HCT116 (cell line): ENCODE measurements around the gene ASCL2. TPM values are rescaled to one million over a fixed set of nuclear protein-coding genes. Genes with fewer than 3 reads are reported as not detected.

Experiments
- ATAC-seq: fragments of 200-7000 bp; cut with Tn5 transposase; 2 replicates; pipeline ENCODE4 v1.9.1; 2020; ENCODE audit warnings: mild to moderate bottlenecking, moderate library complexity
- BruUV-seq: library from RNA; stranded (reverse); fragments of 400-500 nt; replicated peaks from 2 replicates; lab custom pipeline; 2021; lab: Mats Ljungman, UMichigan
- CTCF ChIA-PET: fragments of 300-600 bp; sonication (Branson Sonifier 250); formaldehyde crosslinking; loops from one replicate; lab custom pipeline; 2021; ENCODE audit warnings: antibody characterized with exemption; lab: Charles Lee
- POLR2A ChIA-PET: fragments of 300-600, 350-600 bp; sonication (Branson Sonifier 250); formaldehyde crosslinking; loops from one replicate; lab custom pipeline; 2021; ENCODE audit warnings: antibody characterized with exemption; lab: Charles Lee
- RAD21 ChIA-PET, 2 experiments: fragments of 300-600 bp; sonication (Branson Sonifier 250); formaldehyde crosslinking; loops; one replicate each; lab custom pipeline; 2023; ENCODE audit warnings: low total read pairs in 2 of 2; ENCODE audit not compliant: uncharacterized antibody in 2 of 2, unreplicated experiment in 2 of 2, low non-redundant PET in 1 of 2; lab: Charles Lee
- DNase-seq: peaks from one replicate; pipeline ENCODE4 v3.0.0-alpha.2; 2010; ENCODE audit warnings: low read depth, low spot score
- H2AFZ ChIP-seq: fragments of 200-600 bp; shearing (Covaris generic), sonication (generic); 2 replicates; pipeline ENCODE4 v1.6.1; 2017; ENCODE audit warnings: low read depth, mixed run types, mixed read lengths, antibody characterized with exemption, low read length; ENCODE audit not compliant: poor library complexity, severe bottlenecking
- H3K27ac ChIP-seq: 2 replicates; pipeline ENCODE4 v1.5.1; 2012; ENCODE audit warnings: low read depth, low read length
- H3K27me3 ChIP-seq: fragments of 200-600 bp; sonication (generic); 2 replicates; pipeline ENCODE4 v1.6.1; 2016; ENCODE audit warnings: mixed run types, low read length, mixed read lengths; ENCODE audit not compliant: insufficient read depth
- H3K36me3 ChIP-seq, 2 experiments: fragments of 200-500 bp in 1 of 2; fragments of 200-600 bp in 1 of 2; sonication (Bioruptor generic) in 1 of 2; sonication (generic) in 1 of 2; 2 replicates each; pipeline versions ENCODE4 v1.5.1 to v1.6.1; 2014 to 2016; ENCODE audit warnings: low read length in 2 of 2, inconsistent platforms in 1 of 2, mixed read lengths in 1 of 2, mixed run types in 1 of 2; ENCODE audit not compliant: insufficient read depth in 2 of 2, control insufficient read depth in 1 of 2
- H3K4me1 ChIP-seq, 2 experiments: fragments of 200-600 bp in 1 of 2; sonication (generic) in 1 of 2; 2 replicates each; pipeline versions ENCODE4 v1.5.1 to v1.6.1; 2012 to 2017; ENCODE audit warnings: low read length in 2 of 2, inconsistent platforms in 1 of 2, mild to moderate bottlenecking in 1 of 2, mixed read lengths in 1 of 2, mixed run types in 1 of 2, moderate library complexity in 1 of 2; ENCODE audit not compliant: insufficient read depth in 2 of 2, control insufficient read depth in 1 of 2
- H3K4me2 ChIP-seq: fragments of 200-600 bp; sonication (generic); 2 replicates; pipeline ENCODE4 v1.6.1; 2017; ENCODE audit warnings: mixed run types, low read length, mixed read lengths
- H3K4me3 ChIP-seq, 2 experiments: fragments of 200-600 bp in 1 of 2; sonication (generic) in 1 of 2; replicated peaks in 1 of 2; 2 replicates each; pipeline ENCODE4 v1.5.1; 2011 to 2016; ENCODE audit warnings: low read length in 2 of 2, control low read depth in 1 of 2, low read depth in 1 of 2, mild to moderate bottlenecking in 1 of 2, mixed read lengths in 1 of 2, mixed run types in 1 of 2
- H3K79me2 ChIP-seq: fragments of 200-600 bp; sonication (generic); 2 replicates; pipeline ENCODE4 v1.6.1; 2017; ENCODE audit warnings: mild to moderate bottlenecking, mixed run types, low read length, moderate library complexity, mixed read lengths; ENCODE audit not compliant: insufficient read depth
- H3K9ac ChIP-seq: fragments of 200-600 bp; sonication (generic); 2 replicates; pipeline ENCODE4 v1.6.1; 2016; ENCODE audit warnings: low read length, mixed read lengths
- H3K9me2 ChIP-seq: fragments of 200-600 bp; sonication (generic), shearing (Covaris generic); 2 replicates; pipeline ENCODE4 v1.6.1; 2017; ENCODE audit warnings: mixed run types, mild to moderate bottlenecking, moderate library complexity; ENCODE audit not compliant: insufficient read depth
- H3K9me3 ChIP-seq, 2 experiments: fragments of 200-500 bp in 1 of 2; fragments of 200-600 bp in 1 of 2; sonication (Bioruptor generic) in 1 of 2; sonication (generic) in 1 of 2; 2 replicates each; pipeline ENCODE4 v1.6.1; 2014 to 2017; ENCODE audit warnings: low read length in 2 of 2, mixed read lengths in 2 of 2, inconsistent platforms in 1 of 2, low read depth in 1 of 2, mild to moderate bottlenecking in 1 of 2, mixed run types in 1 of 2, moderate library complexity in 1 of 2; ENCODE audit not compliant: control insufficient read depth in 1 of 2, insufficient read depth in 1 of 2
- H4K20me1 ChIP-seq: fragments of 200-600 bp; sonication (generic), shearing (Covaris generic); 2 replicates; pipeline ENCODE4 v1.6.1; 2017; ENCODE audit warnings: mixed run types, mild to moderate bottlenecking, moderate library complexity; ENCODE audit not compliant: insufficient read depth
- CBX3 ChIP-seq: IDR thresholded peaks from 2 replicates; pipeline ENCODE4 v1.6.1; 2012; ENCODE audit warnings: low read depth
- ELF1 ChIP-seq: IDR thresholded peaks from 2 replicates; pipeline ENCODE4 v1.6.1; 2012; ENCODE audit warnings: low read depth, borderline replicate concordance
- EZH2 ChIP-seq: fragments of 200-600 bp; sonication (generic); IDR thresholded peaks from 2 replicates; pipeline ENCODE4 v1.6.1; 2017; ENCODE audit warnings: antibody characterized with exemption, mixed run types
- FOSL1 ChIP-seq: IDR thresholded peaks from 2 replicates; pipeline ENCODE4 v1.6.1; 2012; ENCODE audit warnings: low read depth
- POLR2A ChIP-seq: IDR thresholded peaks from 2 replicates; pipeline ENCODE4 v1.7.0; 2011; ENCODE audit warnings: borderline replicate concordance; ENCODE audit not compliant: insufficient read depth, insufficient read length; ENCODE audit errors: extremely low read depth
- POLR2AphosphoS5 ChIP-seq: IDR thresholded peaks from 2 replicates; pipeline ENCODE4 v1.6.1; 2011; ENCODE audit warnings: mild to moderate bottlenecking, low read depth, low read length, moderate library complexity
- SIN3A ChIP-seq: IDR thresholded peaks from 2 replicates; pipeline ENCODE4 v1.6.1; 2012; ENCODE audit warnings: low read depth
- SP1 ChIP-seq: IDR thresholded peaks from 2 replicates; pipeline ENCODE4 v1.6.1; 2012; ENCODE audit warnings: low read depth
- SRF ChIP-seq: IDR thresholded peaks from 2 replicates; pipeline ENCODE4 v1.6.1; 2012; ENCODE audit warnings: low read depth
- TCF7L2 ChIP-seq: IDR thresholded peaks from 2 replicates; pipeline ENCODE4 v1.7.0; 2011; ENCODE audit warnings: borderline replicate concordance, inconsistent platforms; ENCODE audit not compliant: insufficient read depth, insufficient read length; ENCODE audit errors: extremely low read depth
- YY1 ChIP-seq: IDR thresholded peaks from 2 replicates; pipeline ENCODE4 v1.6.1; 2011; ENCODE audit warnings: low read length, low read depth, moderate library complexity, mild to moderate bottlenecking; ENCODE audit not compliant: insufficient replicate concordance; ENCODE audit errors: extremely low read depth
- ZFX ChIP-seq: fragments of 450-650 bp; IDR thresholded peaks from 2 replicates; pipeline ENCODE4 v1.6.1; 2017
- ZNF274 ChIP-seq: fragments of 200-500 bp; sonication (Bioruptor generic); IDR thresholded peaks from 2 replicates; pipeline ENCODE4 v1.6.1; 2014; ENCODE audit warnings: mild to moderate bottlenecking, low read depth, low read length, inconsistent platforms
- intact Hi-C: fragments of 100-400 bp; cut with micrococcal nuclease; formaldehyde crosslinking; loops from 2 replicates; pipeline ENCODE4 v1.10.0; 2022
- total RNA-seq: library from RNA; stranded (reverse); gene quantifications from one replicate; pipeline ENCODE4 v1.2.1, GENCODE V29; 2021; ENCODE audit not compliant: unreplicated experiment
- TF ChIP-seq, protein P1 (sequence below): IDR thresholded peaks from 2 replicates; pipeline ENCODE4 v1.6.1; 2011; ENCODE audit warnings: mild to moderate bottlenecking, low read length, moderate library complexity; ENCODE audit not compliant: insufficient replicate concordance; ENCODE audit errors: extremely low read depth
- TF ChIP-seq, protein P2 (sequence below): IDR thresholded peaks from 2 replicates; pipeline ENCODE4 v1.6.1; 2012
- TF ChIP-seq, protein P3 (sequence below), 3 experiments: fragments of 200-600 bp in 1 of 3; sonication (generic) in 1 of 3; IDR thresholded peaks in 2 of 3; conservative IDR thresholded peaks in 1 of 3; 2 replicates each; pipeline ENCODE4 v1.5.1; 2012 to 2017; ENCODE audit warnings: low read depth in 2 of 3, low read length in 2 of 3, antibody characterized with exemption in 1 of 3, borderline replicate concordance in 1 of 3, control low read depth in 1 of 3, mild to moderate bottlenecking in 1 of 3, mixed read lengths in 1 of 3, mixed run types in 1 of 3, moderate library complexity in 1 of 3; ENCODE audit not compliant: insufficient read depth in 1 of 3
- TF ChIP-seq, protein P4 (sequence below): IDR thresholded peaks from 2 replicates; pipeline ENCODE4 v1.6.1; 2012; ENCODE audit warnings: low read depth

The ASCL2 gene
- total RNA-seq, 1 experiment from 2014 or later = not detected

DNA sequence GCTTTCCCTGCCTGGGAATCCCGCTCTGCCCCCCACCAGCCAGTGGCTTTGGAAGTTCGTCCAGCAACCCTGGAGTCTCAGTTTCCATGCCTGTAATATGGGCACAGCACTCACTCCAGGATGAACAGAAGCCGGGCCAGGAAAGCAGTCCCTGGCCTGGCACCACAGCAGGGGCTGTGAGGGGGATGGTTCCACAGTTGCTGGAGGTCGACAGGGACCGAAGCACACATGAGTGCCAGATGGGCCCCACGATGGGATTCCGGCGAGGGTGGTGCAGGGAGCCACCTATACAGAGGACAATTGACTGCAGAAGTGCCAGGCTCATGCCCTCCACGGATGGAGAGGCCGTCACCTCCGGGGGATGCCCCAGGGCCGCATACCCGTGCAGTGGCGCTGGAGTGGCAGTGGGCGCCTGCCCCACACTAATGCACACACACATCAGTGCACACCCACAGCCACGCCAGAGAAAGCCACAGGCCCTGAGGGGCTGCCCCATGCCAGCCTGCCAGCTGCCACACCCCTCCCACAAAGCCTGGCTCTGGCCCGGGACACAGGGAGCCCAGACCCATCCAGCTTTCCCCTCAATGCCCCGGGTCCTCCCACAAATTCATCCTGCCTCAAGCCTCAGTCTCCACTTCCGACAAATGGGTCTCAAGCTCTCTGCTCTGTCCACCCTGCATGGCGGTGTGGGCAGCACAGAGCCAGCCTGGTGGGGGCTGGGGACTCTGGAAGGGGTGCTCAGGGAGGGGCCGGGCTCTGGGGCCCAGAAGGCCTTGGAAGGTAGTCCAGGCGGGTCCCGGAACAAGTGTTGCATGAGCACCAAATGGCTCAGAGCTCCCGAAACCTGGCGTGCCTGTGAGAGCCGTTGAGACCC is 9.7 kb downstream of the ASCL2 start:
- Histone ChIP-seq H3K79me2 (no peaks in the 10 kb centered on the region), H2AFZ (no peak overlapping the region), H3K4me2 (no peak overlapping the region), H4K20me1 (no peaks in the 10 kb centered on the region), H3K27me3 (no peaks in the 10 kb centered on the region), H3K27ac (no peak overlapping the region), H3K4me1 (peaks cover 0 to 3% of the 10 kb centered on the region in 2 experiments; a peak in 1 of 4 replicates), H3K9me3 (no peaks in the 10 kb centered on the region), H3K36me3 (no peaks in the 10 kb centered on the region), H3K4me3 (no peak overlapping the region), H3K9me2 (no peaks in the 10 kb centered on the region), H3K9ac (no peak overlapping the region)
- DNase-seq (no peak), ATAC-seq (no peak)
- intact Hi-C loops = no loop called here
- ChIA-PET POLR2A (no interaction called here), CTCF (no interaction called here), RAD21 (no interaction called here)
- BruUV-seq = no TSS peak
- no peak for TF ChIP-seq ELF1
- TF ChIP-seq CBX3 = no peak
- no peak for TF ChIP-seq POLR2AphosphoS5
- TF ChIP-seq SIN3A = no peak
- TF ChIP-seq ZFX = no peak
- no peak for TF ChIP-seq YY1
- TF ChIP-seq, protein P1, sequence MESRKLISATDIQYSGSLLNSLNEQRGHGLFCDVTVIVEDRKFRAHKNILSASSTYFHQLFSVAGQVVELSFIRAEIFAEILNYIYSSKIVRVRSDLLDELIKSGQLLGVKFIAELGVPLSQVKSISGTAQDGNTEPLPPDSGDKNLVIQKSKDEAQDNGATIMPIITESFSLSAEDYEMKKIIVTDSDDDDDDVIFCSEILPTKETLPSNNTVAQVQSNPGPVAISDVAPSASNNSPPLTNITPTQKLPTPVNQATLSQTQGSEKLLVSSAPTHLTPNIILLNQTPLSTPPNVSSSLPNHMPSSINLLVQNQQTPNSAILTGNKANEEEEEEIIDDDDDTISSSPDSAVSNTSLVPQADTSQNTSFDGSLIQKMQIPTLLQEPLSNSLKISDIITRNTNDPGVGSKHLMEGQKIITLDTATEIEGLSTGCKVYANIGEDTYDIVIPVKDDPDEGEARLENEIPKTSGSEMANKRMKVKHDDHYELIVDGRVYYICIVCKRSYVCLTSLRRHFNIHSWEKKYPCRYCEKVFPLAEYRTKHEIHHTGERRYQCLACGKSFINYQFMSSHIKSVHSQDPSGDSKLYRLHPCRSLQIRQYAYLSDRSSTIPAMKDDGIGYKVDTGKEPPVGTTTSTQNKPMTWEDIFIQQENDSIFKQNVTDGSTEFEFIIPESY = no peak
- TF ChIP-seq, protein P2, sequence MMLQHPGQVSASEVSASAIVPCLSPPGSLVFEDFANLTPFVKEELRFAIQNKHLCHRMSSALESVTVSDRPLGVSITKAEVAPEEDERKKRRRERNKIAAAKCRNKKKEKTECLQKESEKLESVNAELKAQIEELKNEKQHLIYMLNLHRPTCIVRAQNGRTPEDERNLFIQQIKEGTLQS = no peak
- TF ChIP-seq EZH2 = no peak
- no peak for TF ChIP-seq TCF7L2
- TF ChIP-seq, protein P3, sequence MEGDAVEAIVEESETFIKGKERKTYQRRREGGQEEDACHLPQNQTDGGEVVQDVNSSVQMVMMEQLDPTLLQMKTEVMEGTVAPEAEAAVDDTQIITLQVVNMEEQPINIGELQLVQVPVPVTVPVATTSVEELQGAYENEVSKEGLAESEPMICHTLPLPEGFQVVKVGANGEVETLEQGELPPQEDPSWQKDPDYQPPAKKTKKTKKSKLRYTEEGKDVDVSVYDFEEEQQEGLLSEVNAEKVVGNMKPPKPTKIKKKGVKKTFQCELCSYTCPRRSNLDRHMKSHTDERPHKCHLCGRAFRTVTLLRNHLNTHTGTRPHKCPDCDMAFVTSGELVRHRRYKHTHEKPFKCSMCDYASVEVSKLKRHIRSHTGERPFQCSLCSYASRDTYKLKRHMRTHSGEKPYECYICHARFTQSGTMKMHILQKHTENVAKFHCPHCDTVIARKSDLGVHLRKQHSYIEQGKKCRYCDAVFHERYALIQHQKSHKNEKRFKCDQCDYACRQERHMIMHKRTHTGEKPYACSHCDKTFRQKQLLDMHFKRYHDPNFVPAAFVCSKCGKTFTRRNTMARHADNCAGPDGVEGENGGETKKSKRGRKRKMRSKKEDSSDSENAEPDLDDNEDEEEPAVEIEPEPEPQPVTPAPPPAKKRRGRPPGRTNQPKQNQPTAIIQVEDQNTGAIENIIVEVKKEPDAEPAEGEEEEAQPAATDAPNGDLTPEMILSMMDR (IDR thresholded peaks at IDR 0.05 in 2 of 3, conservative IDR thresholded peaks at IDR 0.05 in 1 of 3; ENCODE audit: borderline replicate concordance in 1 of 3, insufficient read depth in 1 of 3, low read depth in 2 of 3, low read length in 2 of 3) = no peak
- TF ChIP-seq SP1 = no peak
- TF ChIP-seq, protein P4, sequence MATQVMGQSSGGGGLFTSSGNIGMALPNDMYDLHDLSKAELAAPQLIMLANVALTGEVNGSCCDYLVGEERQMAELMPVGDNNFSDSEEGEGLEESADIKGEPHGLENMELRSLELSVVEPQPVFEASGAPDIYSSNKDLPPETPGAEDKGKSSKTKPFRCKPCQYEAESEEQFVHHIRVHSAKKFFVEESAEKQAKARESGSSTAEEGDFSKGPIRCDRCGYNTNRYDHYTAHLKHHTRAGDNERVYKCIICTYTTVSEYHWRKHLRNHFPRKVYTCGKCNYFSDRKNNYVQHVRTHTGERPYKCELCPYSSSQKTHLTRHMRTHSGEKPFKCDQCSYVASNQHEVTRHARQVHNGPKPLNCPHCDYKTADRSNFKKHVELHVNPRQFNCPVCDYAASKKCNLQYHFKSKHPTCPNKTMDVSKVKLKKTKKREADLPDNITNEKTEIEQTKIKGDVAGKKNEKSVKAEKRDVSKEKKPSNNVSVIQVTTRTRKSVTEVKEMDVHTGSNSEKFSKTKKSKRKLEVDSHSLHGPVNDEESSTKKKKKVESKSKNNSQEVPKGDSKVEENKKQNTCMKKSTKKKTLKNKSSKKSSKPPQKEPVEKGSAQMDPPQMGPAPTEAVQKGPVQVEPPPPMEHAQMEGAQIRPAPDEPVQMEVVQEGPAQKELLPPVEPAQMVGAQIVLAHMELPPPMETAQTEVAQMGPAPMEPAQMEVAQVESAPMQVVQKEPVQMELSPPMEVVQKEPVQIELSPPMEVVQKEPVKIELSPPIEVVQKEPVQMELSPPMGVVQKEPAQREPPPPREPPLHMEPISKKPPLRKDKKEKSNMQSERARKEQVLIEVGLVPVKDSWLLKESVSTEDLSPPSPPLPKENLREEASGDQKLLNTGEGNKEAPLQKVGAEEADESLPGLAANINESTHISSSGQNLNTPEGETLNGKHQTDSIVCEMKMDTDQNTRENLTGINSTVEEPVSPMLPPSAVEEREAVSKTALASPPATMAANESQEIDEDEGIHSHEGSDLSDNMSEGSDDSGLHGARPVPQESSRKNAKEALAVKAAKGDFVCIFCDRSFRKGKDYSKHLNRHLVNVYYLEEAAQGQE = no peak
- no peak for TF ChIP-seq ZNF274
- no peak for TF ChIP-seq POLR2A
- no peak for TF ChIP-seq FOSL1
- no peak for TF ChIP-seq SRF
